Left lung (tissue), 10 donors: ENCODE results near the gene ALOX12. TPM values are rescaled to one million over a fixed set of nuclear protein-coding genes. Genes with fewer than 3 reads are reported as not detected.
"Not testable (repeated sequence)": the region's sequence is repeated elsewhere in the genome, so short reads cannot be mapped to it uniquely, and the experiment has no call there.

Source experiments
- ATAC-seq: fragments of 200-7000 bp; cut with Tn5 transposase; one replicate; pipeline ENCODE4 v1.9.1; 2020; ENCODE audit warnings: moderate library complexity
- DNase-seq, 4 donors: peaks; one replicate each; pipeline ENCODE4 v3.0.0-alpha.2; 2013 to 2020
- H3K27ac ChIP-seq, 2 donors: fragments of 200-600 bp; sonication (generic) in 1 of 2; one replicate each; pipeline versions ENCODE4 v1.5.0 to v1.8.0; 2020 to 2021
- H3K27me3 ChIP-seq, 2 donors: fragments of 200-600 bp; sonication (generic) in 1 of 2; one replicate each; pipeline versions ENCODE4 v1.5.0 to v1.8.0; 2020 to 2021
- H3K36me3 ChIP-seq, 2 donors: fragments of 200-600 bp; sonication (generic) in 1 of 2; one replicate each; pipeline versions ENCODE4 v1.5.0 to v1.8.0; 2020 to 2021
- H3K4me1 ChIP-seq, 2 donors: fragments of 200-600 bp; one replicate each; pipeline ENCODE4 v1.8.0; 2021
- H3K4me3 ChIP-seq, 2 donors: fragments of 200-600 bp; sonication (generic) in 1 of 2; one replicate each; pipeline versions ENCODE4 v1.5.0 to v1.8.0; 2020 to 2021; ENCODE audit warnings: mild to moderate bottlenecking in 1 of 2
- H3K9me3 ChIP-seq, 2 donors: fragments of 200-600 bp; sonication (generic) in 1 of 2; one replicate each; pipeline versions ENCODE4 v1.5.0 to v1.8.0; 2020 to 2021
- CTCF ChIP-seq, 2 donors: fragments of 200-600 bp; sonication (generic) in 1 of 2; IDR thresholded peaks; one replicate each; pipeline versions ENCODE4 v1.5.0 to v1.8.0; 2021; ENCODE audit warnings: antibody characterized with exemption in 2 of 2
- intact Hi-C, 2 donors: fragments of 100-400 bp; cut with DNase I; formaldehyde crosslinking; loops; one replicate each; pipeline versions ENCODE4 v1.11.2 to v1.14.2; 2022
- polyA plus RNA-seq, 6 donors: library from polyadenylated mRNA; unstranded; fragments of 120-200 nt; gene quantifications; one replicate each; pipeline ENCODE4 v1.2.1, GENCODE V29; 2013; ENCODE audit not compliant: insufficient read length in 6 of 6
- total RNA-seq, 2 donors: library from RNA; stranded (reverse); fragmentation: NEBNext Ultra II Directional; extraction: Animal tissue kit (Norgen Biotek cat#: 25700); gene quantifications; one replicate each; pipeline ENCODE4 v1.2.1, GENCODE V29; 2021
- donor health status: DM: no; HTN: yes; CAD: no.
- donor health status: DM: no; HTN: no; CAD: no.

The ALOX12 gene
- total and polyA plus RNA-seq, 8 donors = 0.29 to 4.4 (median 3.1) TPM

GRCh38 chr17:7045492-7046126 is 49.8 kb downstream of the ALOX12 start:
- DNase-seq = peak in 2 of 4 donors; percentile 76 to 85
- no peaks in the 10 kb centered on the region for H3K9me3 ChIP-seq
- peaks cover 18 to 63% of the 10 kb centered on the region in 2 donors for H3K27me3 ChIP-seq
- H3K4me3 ChIP-seq = peak overlapping the region in 1 of 2 donors; percentile 34
- H3K4me1 ChIP-seq = peaks cover 15 to 41% of the 10 kb centered on the region in 2 donors
- TF ChIP-seq CTCF (IDR thresholded peaks at IDR 0.05) = peak; percentile 65 to 68
- intact Hi-C loops = loop anchor here (10.0 kb wide), 1 partner anchor 249 kb away; the partner anchor contains the start of gene YBX2 (in 2 of the 2)
- H3K27ac ChIP-seq = peak overlapping the region; percentile 68 to 77
- H3K36me3 ChIP-seq = no peaks in the 10 kb centered on the region
- peak; percentile 57 for ATAC-seq

- peaks cover 15 to 41% of the 10 kb centered on the region in 2 donors for H3K4me1 ChIP-seq
- DNase-seq (peak in 3 of 4 donors; percentile 82 to 86 (median 85)), ATAC-seq (peak; percentile 76)
- H3K27me3 ChIP-seq = peaks cover 18 to 60% of the 10 kb centered on the region in 2 donors
- TF ChIP-seq CTCF (IDR thresholded peaks at IDR 0.05) = no peak
- intact Hi-C loops = loop anchor here (10.0 kb wide), 1 partner anchor 249 kb away; the partner anchor contains the start of gene YBX2 (in 2 of the 2)
- peak overlapping the region; percentile 68 to 77 for H3K27ac ChIP-seq
- peak overlapping the region; percentile 6 to 34 for H3K4me3 ChIP-seq
- H3K36me3 ChIP-seq = no peaks in the 10 kb centered on the region
- no peaks in the 10 kb centered on the region for H3K9me3 ChIP-seq
These were observed 50.4 kb downstream of the ALOX12 start for GRCh38 chr17:7046127-7046724.

- intact Hi-C loops = loop anchor here (10.0 kb wide), 1 partner anchor 248 kb away; the partner anchor contains the start of gene YBX2 (in 2 of the 2)
- Histone ChIP-seq H3K4me1 (peaks cover 15 to 41% of the 10 kb centered on the region in 2 donors), H3K27ac (peak overlapping the region; percentile 68 to 77), H3K4me3 (peak overlapping the region; percentile 6 to 34), H3K27me3 (peaks cover 18 to 53% of the 10 kb centered on the region in 2 donors)
- DNase-seq = peak in 3 of 4 donors; percentile 30 to 59 (median 48)
- ATAC-seq = peak; percentile 17
- not testable (repeated sequence) for H3K36me3 ChIP-seq, H3K9me3 ChIP-seq
These were observed 51.0 kb downstream of the ALOX12 start for GRCh38 chr17:7046725-7047397.

DNA sequence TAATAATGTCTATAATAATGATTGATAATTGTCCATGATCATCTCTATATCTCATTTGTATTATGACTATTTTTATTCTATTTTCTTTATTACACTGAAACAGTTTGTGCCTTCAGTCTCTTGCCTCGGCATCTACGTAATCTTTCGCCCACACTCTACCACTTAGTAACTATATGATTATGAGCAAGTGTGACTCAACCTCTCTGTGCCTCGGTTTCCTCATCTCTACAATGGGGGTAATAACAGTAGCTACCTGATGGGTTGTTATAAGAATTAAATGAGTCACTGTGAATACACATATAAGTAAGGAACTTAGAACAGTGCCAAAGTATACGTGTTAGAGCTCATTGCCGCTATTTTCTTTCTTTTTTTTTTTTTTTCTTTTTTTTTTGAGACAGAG is 51.7 kb downstream of the ALOX12 start:
- Histone ChIP-seq H3K4me3 (peak overlapping the region; percentile 6 to 34), H3K9me3 (no peaks in the 10 kb centered on the region), H3K4me1 (peaks cover 13 to 39% of the 10 kb centered on the region in 2 donors), H3K27ac (no peak overlapping the region), H3K36me3 (no peaks in the 10 kb centered on the region), H3K27me3 (peaks cover 18 to 46% of the 10 kb centered on the region in 2 donors)
- ATAC-seq = no peak
- intact Hi-C loops = loop anchor here (10.0 kb wide), 1 partner anchor 247 kb away; the partner anchor contains the start of gene YBX2 (in 2 of the 2)
- no peak for DNase-seq
- TF ChIP-seq CTCF (IDR thresholded peaks at IDR 0.05) = no peak

GRCh38 chr17:7048968-7049367 is 53.1 kb downstream of the ALOX12 start:
- Histone ChIP-seq H3K27ac (no peak overlapping the region), H3K9me3 (no peaks in the 10 kb centered on the region), H3K27me3 (peaks cover 5 to 32% of the 10 kb centered on the region in 2 donors), H3K4me3 (no peak overlapping the region), H3K36me3 (no peaks in the 10 kb centered on the region), H3K4me1 (peaks cover under 1 to 25% of the 10 kb centered on the region in 2 donors)
- DNase-seq = no peak
- no peak for TF ChIP-seq CTCF (IDR thresholded peaks at IDR 0.05)
- no peak for ATAC-seq
- intact Hi-C loops = loop anchor here (10.0 kb wide), 1 partner anchor 246 kb away; the partner anchor contains the start of gene YBX2 (in 2 of the 2)

GRCh38 chr17:7050583-7050982 is 54.7 kb downstream of the ALOX12 start:
- H3K9me3 ChIP-seq, H3K4me3 ChIP-seq, H3K27ac ChIP-seq, H3K36me3 ChIP-seq, ATAC-seq, DNase-seq: not testable (repeated sequence)
- intact Hi-C loops = loop anchor here in 1 of 2 donors (5.0 kb wide), 1 partner anchor 87 kb away; no protein-coding TSS in a partner anchor
- H3K27me3 ChIP-seq = peaks cover 0 to 16% of the 10 kb centered on the region in 2 donors
- H3K4me1 ChIP-seq = peaks cover 0 to 23% of the 10 kb centered on the region in 2 donors
